Nephron (organoid): Measurements from ENCODE around the gene RNF13.

Source experiments
- H3K27ac Mint-ChIP-seq, 3 experiments: 2 replicates each; pipeline ENCODE4 v1.8.0; 2020; ENCODE audit warnings: mixed read lengths in 3 of 3, mild to moderate bottlenecking in 2 of 3, moderate library complexity in 1 of 3
- H3K27me3 Mint-ChIP-seq: 2 replicates; pipeline ENCODE4 v1.8.0; 2021; ENCODE audit warnings: low read depth, mild to moderate bottlenecking, moderate library complexity, mixed read lengths
- H3K36me3 Mint-ChIP-seq: 2 replicates; pipeline ENCODE4 v1.8.0; 2020; ENCODE audit warnings: low read depth, mixed read lengths
- H3K4me1 Mint-ChIP-seq: 2 replicates; pipeline ENCODE4 v1.8.0; 2020; ENCODE audit warnings: mixed read lengths
- H3K4me3 Mint-ChIP-seq, 3 experiments: 2 replicates each; pipeline ENCODE4 v1.8.0; 2020; ENCODE audit warnings: mild to moderate bottlenecking in 3 of 3, mixed read lengths in 3 of 3, moderate library complexity in 2 of 3
- H3K9me3 Mint-ChIP-seq: 2 replicates; pipeline ENCODE4 v1.8.0; 2020; ENCODE audit warnings: mixed read lengths
- TF ChIP-seq, protein P1 (sequence below), 3 experiments: fragments of 200-600 bp; sonication (generic); IDR thresholded peaks; one replicate each; pipeline ENCODE4 v1.5.0; 2021; ENCODE audit warnings: antibody characterized with exemption in 3 of 3; ENCODE audit not compliant: unreplicated experiment in 3 of 3

Gene RNF13

DNA sequence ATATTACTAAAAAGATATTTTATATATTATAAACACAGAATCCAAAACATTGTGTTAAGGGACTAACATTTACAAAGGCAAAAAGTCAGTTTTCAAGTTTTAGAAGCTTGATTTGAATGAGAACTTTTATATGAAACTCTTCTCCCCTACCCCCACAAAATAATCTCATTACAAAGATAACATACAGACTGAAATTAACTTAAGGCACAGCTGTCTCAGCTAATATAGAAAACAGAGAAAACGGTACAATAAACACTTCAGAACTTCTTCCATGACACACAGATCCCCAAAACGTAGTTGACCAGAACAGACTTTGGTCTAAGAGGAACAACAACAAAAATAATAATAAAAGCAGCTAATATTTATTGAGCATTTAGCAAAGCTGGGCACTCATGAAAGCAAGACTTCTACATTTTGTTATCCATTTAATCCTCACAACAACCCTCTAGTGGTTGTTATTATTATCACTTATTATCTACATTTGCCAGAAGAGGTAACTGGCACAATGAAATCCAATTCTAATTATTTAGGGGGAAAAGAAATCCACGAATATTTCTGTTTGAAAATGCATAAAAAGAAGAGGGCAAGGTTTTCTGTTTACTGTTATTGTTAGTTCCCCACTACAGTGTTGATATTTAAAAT is 89.6 kb downstream of the RNF13 start:
- TF ChIP-seq, protein P1, sequence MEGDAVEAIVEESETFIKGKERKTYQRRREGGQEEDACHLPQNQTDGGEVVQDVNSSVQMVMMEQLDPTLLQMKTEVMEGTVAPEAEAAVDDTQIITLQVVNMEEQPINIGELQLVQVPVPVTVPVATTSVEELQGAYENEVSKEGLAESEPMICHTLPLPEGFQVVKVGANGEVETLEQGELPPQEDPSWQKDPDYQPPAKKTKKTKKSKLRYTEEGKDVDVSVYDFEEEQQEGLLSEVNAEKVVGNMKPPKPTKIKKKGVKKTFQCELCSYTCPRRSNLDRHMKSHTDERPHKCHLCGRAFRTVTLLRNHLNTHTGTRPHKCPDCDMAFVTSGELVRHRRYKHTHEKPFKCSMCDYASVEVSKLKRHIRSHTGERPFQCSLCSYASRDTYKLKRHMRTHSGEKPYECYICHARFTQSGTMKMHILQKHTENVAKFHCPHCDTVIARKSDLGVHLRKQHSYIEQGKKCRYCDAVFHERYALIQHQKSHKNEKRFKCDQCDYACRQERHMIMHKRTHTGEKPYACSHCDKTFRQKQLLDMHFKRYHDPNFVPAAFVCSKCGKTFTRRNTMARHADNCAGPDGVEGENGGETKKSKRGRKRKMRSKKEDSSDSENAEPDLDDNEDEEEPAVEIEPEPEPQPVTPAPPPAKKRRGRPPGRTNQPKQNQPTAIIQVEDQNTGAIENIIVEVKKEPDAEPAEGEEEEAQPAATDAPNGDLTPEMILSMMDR (IDR thresholded peaks at IDR 0.05; ENCODE audit: unreplicated experiment in 3 of 3), result peak in 1 of 3 experiments; percentile 26
- no peak overlapping the region for H3K27ac Mint-ChIP-seq
- no peaks in the 10 kb centered on the region for H3K27me3 Mint-ChIP-seq
- H3K4me3 Mint-ChIP-seq, result no peak overlapping the region
- H3K4me1 Mint-ChIP-seq, result peaks cover 6% of the 10 kb centered on the region
- peaks cover 9% of the 10 kb centered on the region for H3K36me3 Mint-ChIP-seq
- no peaks in the 10 kb centered on the region for H3K9me3 Mint-ChIP-seq

GRCh38 chr3:149906036-149906435 is 93.0 kb downstream of the RNF13 start:
- Mint-ChIP-seq H3K36me3 (peaks cover 9% of the 10 kb centered on the region), H3K27ac (no peak overlapping the region), H3K27me3 (no peaks in the 10 kb centered on the region), H3K4me1 (peaks cover 17% of the 10 kb centered on the region), H3K9me3 (no peaks in the 10 kb centered on the region), H3K4me3 (no peak overlapping the region)
- TF ChIP-seq, protein P1 (IDR thresholded peaks at IDR 0.05; ENCODE audit: unreplicated experiment in 3 of 3), result no peak

- Mint-ChIP-seq H3K27ac (peak overlapping the region in 2 of 3 experiments; percentile 3 to 20), H3K27me3 (no peaks in the 10 kb centered on the region), H3K4me1 (peaks cover 17% of the 10 kb centered on the region), H3K4me3 (no peak overlapping the region), H3K9me3 (no peaks in the 10 kb centered on the region), H3K36me3 (peaks cover 17% of the 10 kb centered on the region)
- TF ChIP-seq, protein P1 (IDR thresholded peaks at IDR 0.05; ENCODE audit: unreplicated experiment in 3 of 3), result no peak
Measured at GRCh38 chr3:149908424-149908957, 95.5 kb downstream of the RNF13 start.

GRCh38 chr3:149909923-149910322 is 96.9 kb downstream of the RNF13 start:
- Mint-ChIP-seq H3K4me3 (no peak overlapping the region), H3K9me3 (no peaks in the 10 kb centered on the region), H3K27me3 (no peaks in the 10 kb centered on the region), H3K27ac (no peak overlapping the region), H3K36me3 (peaks cover 25% of the 10 kb centered on the region), H3K4me1 (peaks cover 17% of the 10 kb centered on the region)
- TF ChIP-seq, protein P1 (IDR thresholded peaks at IDR 0.05; ENCODE audit: unreplicated experiment in 3 of 3), result no peak

GRCh38 chr3:149917124-149917667 is 104.2 kb downstream of the RNF13 start:
- Mint-ChIP-seq H3K27ac (no peak overlapping the region), H3K27me3 (no peaks in the 10 kb centered on the region), H3K9me3 (no peaks in the 10 kb centered on the region), H3K4me3 (no peak overlapping the region), H3K36me3 (peaks cover 33% of the 10 kb centered on the region), H3K4me1 (no peaks in the 10 kb centered on the region)
- TF ChIP-seq, protein P1 (IDR thresholded peaks at IDR 0.05; ENCODE audit: unreplicated experiment in 3 of 3), result no peak

DNA sequence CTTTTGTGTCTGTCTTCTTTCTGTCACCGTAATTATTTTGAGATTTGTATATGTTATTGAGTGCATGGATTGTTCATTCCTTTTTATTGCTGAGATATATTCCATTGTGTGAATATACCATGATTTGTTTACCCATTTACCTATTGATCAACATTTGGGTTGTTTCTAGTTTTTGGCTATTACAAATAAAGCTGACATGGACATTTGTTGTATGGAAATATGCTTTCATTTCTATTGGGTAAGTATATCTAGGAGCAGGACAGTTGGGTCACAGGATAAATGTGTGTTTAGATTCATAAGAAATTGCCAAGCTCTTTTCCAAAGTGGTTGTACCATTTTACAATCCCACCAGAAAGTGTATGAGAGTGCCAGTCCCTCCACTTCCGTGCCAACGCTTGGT is 106.5 kb downstream of the RNF13 start:
- Mint-ChIP-seq H3K9me3 (no peaks in the 10 kb centered on the region), H3K36me3 (peaks cover 26% of the 10 kb centered on the region), H3K27me3 (no peaks in the 10 kb centered on the region), H3K27ac (no peak overlapping the region), H3K4me3 (no peak overlapping the region), H3K4me1 (no peaks in the 10 kb centered on the region)
- TF ChIP-seq, protein P1 (IDR thresholded peaks at IDR 0.05; ENCODE audit: unreplicated experiment in 3 of 3), result no peak
